GM10847 (cell line): ENCODE measurements around the gene CPXCR1.

Source experiments
- POLR2A ChIP-seq: IDR thresholded peaks from 2 replicates; pipeline ENCODE4 v1.6.1; 2011; ENCODE audit not compliant: insufficient read length; ENCODE audit errors: extremely low read depth

Gene CPXCR1

GRCh38 chrX:88746925-88747324, at the start of gene CPXCR1:
TSS of gene CPXCR1 (plus strand) at chrX:88747225. CDS start at chrX:88753415, 6,190 bp downstream.
- no peak for TF ChIP-seq POLR2A

GRCh38 chrX:88735835-88736234, 11.2 kb upstream of the CPXCR1 start:
- TF ChIP-seq POLR2A: no peak

- TF ChIP-seq POLR2A: no peak
These were observed 42.8 kb downstream of the CPXCR1 start for GRCh38 chrX:88789825-88790224.
